ENCODE results near the gene KRT4.

Gene KRT4

GRCh38 chr12:52836491-52837412, 22.8 kb upstream of the KRT4 start:
- DNase-seq (ENCODE audit: low spot score), result peak; percentile 2

- DNase-seq (ENCODE audit: low spot score), result peak; percentile 64
These were observed 22.1 kb upstream of the KRT4 start for GRCh38 chr12:52836042-52836466.

- DNase-seq (ENCODE audit: low spot score), result peak; percentile 1
These were observed 21.5 kb upstream of the KRT4 start for GRCh38 chr12:52835271-52836041.

- DNase-seq (ENCODE audit: low spot score), result no peak
These were observed 20.7 kb upstream of the KRT4 start for GRCh38 chr12:52834727-52835001.

GRCh38 chr12:52833922-52834726, 20.2 kb upstream of the KRT4 start, which contains the start of gene KRT79:
Gene KRT79 (minus strand): TSS chr12:52834311. CDS start chr12:52834260, 51 bp downstream.
- DNase-seq (ENCODE audit: low spot score), result no peak

- DNase-seq (ENCODE audit: low spot score), result no peak
These were observed 19.3 kb upstream of the KRT4 start for GRCh38 chr12:52832985-52833905.

GRCh38 chr12:52832451-52832850, 18.5 kb upstream of the KRT4 start:
- no peak for DNase-seq (ENCODE audit: low spot score)

- DNase-seq (ENCODE audit: low spot score), result no peak
These were observed 17.3 kb upstream of the KRT4 start for GRCh38 chr12:52831251-52831650.

GRCh38 chr12:52829986-52830770, 16.3 kb upstream of the KRT4 start:
- DNase-seq (ENCODE audit: low spot score), result no peak

- no peak for DNase-seq (ENCODE audit: low spot score)
These were observed 14.7 kb upstream of the KRT4 start for GRCh38 chr12:52828591-52829021.

- no peak for DNase-seq (ENCODE audit: low spot score)
These were observed 14.2 kb upstream of the KRT4 start for GRCh38 chr12:52828156-52828555.

GRCh38 chr12:52827499-52828090, 13.7 kb upstream of the KRT4 start:
- no peak for DNase-seq (ENCODE audit: low spot score)

- no peak for DNase-seq (ENCODE audit: low spot score)
These were observed 12.9 kb upstream of the KRT4 start for GRCh38 chr12:52826611-52827498.

GRCh38 chr12:52825961-52826360, 12.0 kb upstream of the KRT4 start:
- DNase-seq (ENCODE audit: low spot score), result no peak

GRCh38 chr12:52824741-52825410, 11.0 kb upstream of the KRT4 start:
- no peak for DNase-seq (ENCODE audit: low spot score)

- DNase-seq (ENCODE audit: low spot score), result no peak
These were observed 10.0 kb upstream of the KRT4 start for GRCh38 chr12:52823761-52824450.

- DNase-seq (ENCODE audit: low spot score), result no peak
These were observed 9.0 kb upstream of the KRT4 start for GRCh38 chr12:52822771-52823510.

All from kidney capillary endothelial cell (primary cell).